ENCODE results near the gene NFXL1. TPM values are rescaled to one million over a fixed set of nuclear protein-coding genes. Genes with fewer than 3 reads are reported as not detected.

NFXL1 gene
- total RNA-seq, 1 donor from 2014 or later = 10.4 TPM

DNA sequence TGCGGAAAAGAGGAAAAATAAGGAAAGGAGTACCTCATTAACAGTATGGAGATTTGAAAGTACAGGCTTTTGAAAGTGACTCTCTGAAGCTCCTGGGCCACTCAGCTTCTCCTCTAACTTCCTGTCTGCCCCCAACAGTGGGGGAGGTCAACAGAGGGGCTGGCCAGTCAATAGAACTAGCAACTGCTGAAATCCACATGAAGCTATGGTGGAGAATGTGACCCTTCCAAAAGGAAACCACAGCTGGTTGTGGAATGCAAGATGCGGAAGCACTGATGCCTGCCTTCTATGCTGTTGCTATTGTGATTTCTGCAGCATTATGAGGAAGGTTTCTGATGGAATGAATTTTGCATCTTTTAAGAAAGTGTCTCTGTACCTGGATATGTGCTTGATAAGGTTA, 78.9 kb downstream of the NFXL1 start:
- DNase-seq (ENCODE audit: low read depth) = no peak
- TF ChIP-seq, protein P1, sequence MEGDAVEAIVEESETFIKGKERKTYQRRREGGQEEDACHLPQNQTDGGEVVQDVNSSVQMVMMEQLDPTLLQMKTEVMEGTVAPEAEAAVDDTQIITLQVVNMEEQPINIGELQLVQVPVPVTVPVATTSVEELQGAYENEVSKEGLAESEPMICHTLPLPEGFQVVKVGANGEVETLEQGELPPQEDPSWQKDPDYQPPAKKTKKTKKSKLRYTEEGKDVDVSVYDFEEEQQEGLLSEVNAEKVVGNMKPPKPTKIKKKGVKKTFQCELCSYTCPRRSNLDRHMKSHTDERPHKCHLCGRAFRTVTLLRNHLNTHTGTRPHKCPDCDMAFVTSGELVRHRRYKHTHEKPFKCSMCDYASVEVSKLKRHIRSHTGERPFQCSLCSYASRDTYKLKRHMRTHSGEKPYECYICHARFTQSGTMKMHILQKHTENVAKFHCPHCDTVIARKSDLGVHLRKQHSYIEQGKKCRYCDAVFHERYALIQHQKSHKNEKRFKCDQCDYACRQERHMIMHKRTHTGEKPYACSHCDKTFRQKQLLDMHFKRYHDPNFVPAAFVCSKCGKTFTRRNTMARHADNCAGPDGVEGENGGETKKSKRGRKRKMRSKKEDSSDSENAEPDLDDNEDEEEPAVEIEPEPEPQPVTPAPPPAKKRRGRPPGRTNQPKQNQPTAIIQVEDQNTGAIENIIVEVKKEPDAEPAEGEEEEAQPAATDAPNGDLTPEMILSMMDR (conservative IDR thresholded peaks at IDR 0.05; ENCODE audit: low read depth, low read length) = no peak
- no peak overlapping the region for H3K4me3 ChIP-seq (ENCODE audit: low read depth, low read length)

DNA sequence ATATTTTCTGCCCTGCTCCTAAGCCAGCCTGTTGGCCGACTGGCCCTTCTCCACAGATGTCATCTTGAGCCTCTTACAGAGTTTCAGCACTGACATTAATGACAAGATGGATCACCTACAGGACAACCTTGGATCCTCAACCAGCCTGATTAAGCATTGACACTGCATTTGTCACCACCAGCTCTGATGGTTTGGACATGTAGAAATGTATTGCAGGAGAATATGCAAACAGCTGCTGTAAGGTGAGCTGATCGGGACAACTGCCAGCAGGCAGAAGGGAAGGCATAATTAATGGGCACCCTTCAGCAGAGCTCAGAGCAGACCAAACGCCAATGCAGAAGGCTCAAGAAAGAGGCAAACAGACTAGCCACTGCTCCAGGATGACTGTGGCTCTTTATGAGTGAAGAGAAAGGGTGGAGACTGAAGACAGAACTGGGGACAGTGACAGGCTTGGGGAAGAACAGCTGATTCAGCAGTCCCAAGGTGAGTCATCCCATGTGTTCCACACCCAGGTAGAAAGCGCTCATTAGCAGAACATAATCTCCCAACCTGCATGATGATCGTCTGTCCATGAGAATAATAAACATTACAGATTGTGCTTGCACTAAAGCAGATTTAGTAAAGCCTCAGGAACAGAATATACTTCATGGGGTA, 83.2 kb downstream of the NFXL1 start:
- no peak for DNase-seq (ENCODE audit: low read depth)
- TF ChIP-seq, protein P1 (conservative IDR thresholded peaks at IDR 0.05; ENCODE audit: low read depth, low read length) = no peak

DNA sequence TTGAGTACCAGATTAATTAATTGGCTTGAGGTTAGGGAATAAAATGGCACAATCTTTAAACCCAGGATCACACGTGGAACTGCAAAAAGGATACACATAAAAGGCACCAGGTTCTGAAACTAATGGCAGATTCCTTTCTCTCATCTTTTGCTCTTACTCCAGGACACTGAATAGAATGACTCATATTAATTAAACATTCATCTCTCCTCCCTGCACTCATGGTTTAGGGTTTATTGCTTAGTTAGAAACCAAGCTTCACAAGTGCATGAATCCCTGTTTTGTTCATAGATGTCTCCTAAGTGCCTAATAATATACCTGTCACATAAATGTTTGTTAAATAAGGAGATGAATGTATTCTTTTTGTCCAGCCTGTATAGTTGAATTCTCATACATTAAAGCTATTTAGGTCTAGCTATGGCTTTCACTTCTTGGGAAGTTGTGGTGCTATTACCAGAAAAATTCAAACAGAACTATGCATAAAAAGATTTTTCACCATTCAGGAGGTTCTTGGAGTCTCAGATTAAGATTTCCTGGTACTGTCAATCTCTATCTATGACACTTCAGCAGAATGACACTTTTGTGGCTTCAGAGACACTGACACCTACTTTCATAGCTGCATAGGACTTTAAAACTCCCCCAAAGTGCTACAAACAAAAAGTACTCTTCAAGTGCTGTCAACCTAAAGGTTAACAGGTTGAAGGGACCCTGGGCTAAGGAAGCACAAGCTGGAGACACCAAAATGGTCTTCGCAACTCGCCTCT, 83.9 kb downstream of the NFXL1 start:
- H3K4me3 ChIP-seq (ENCODE audit: low read depth, low read length) = no peak overlapping the region
- DNase-seq (ENCODE audit: low read depth) = no peak
- TF ChIP-seq, protein P1 (conservative IDR thresholded peaks at IDR 0.05; ENCODE audit: low read depth, low read length) = no peak

More for the DNA sequence above, 83.2 kb downstream of the NFXL1 start:
- no peak overlapping the region for H3K4me3 ChIP-seq (ENCODE audit: low read depth, low read length)

DNA sequence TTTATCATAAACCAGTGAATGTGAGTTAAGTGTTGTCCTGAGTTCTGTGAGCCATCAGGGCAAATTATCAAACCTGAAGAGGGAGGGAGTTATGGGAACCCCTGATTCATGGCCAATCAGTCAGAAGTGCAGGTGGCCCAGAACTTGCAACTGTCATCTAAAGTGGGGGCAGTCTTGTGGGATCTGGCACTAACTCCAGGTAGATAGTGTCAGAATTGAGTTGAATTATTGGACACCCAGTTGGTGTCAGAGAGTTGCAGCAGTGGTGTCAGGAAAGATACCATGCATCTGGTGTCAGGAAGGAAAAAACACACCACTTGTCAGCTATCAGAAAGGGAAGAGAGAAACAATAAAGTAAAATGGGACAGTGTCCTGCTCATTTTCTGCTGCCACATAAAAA, 84.9 kb downstream of the NFXL1 start:
- H3K4me3 ChIP-seq (ENCODE audit: low read depth, low read length) = no peak overlapping the region
- TF ChIP-seq, protein P1 (conservative IDR thresholded peaks at IDR 0.05; ENCODE audit: low read depth, low read length) = no peak
- no peak for DNase-seq (ENCODE audit: low read depth)

DNA sequence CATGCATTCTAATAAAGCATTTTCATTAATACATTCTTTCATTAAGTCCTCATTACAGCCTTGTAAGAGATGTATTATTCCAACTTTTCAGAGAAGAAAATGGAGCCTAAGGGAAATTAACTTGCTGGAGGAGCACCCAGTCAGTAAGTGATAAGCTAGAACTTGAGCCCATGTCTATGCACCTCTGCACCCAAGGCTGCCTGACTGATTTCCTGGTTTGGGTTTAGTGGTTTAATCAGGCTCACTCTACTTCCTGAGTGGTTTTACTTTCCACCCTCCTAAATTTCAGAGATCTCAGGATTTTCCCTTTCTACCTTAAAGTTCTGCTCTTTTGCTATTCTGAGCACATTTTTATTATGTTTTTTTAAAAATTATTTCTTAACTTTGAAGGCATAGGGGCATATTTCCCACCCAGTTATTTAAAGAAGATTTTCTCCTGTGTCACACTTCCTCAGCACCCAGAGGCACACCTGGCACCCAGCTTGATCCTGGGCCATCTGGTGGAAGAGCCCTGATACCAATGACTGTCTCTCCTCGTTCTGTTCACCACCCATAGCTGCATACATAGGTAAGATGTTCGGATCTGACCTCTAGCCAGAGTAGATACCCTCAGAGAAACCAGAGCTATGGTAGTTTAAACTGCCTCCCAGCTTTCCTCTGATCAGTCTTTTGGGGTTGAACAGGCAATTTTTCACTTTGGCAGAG, 86.9 kb downstream of the NFXL1 start:
- TF ChIP-seq, protein P1 (conservative IDR thresholded peaks at IDR 0.05; ENCODE audit: low read depth, low read length) = no peak
- no peak for DNase-seq (ENCODE audit: low read depth)
- no peak overlapping the region for H3K4me3 ChIP-seq (ENCODE audit: low read depth, low read length)

DNA sequence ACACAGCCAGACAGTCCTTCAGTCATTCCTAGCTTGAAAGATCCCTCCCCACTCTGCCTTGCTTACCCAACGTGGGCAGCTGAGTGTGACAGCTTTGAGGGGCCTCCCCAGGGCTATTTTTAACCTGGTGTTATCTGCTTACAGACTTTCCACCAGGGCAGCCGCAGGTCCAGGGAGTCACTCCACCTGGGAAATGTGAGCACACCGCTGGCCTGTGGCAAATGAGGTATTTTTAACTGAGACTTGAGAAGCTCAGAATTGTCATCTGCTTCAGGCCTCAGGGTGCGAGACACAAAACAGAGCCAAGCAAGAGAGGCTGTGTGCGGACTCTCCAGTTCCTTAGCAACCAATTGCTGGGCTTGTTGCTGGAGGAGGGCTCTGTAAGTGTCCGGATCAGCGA, 89.5 kb downstream of the NFXL1 start:
- DNase-seq (ENCODE audit: low read depth) = no peak
- H3K4me3 ChIP-seq (ENCODE audit: low read depth, low read length) = no peak overlapping the region
- TF ChIP-seq, protein P1 (conservative IDR thresholded peaks at IDR 0.05; ENCODE audit: low read depth, low read length) = no peak

Data from epithelial cell of proximal tubule (primary cell).